ELF-1 (cell line): Measurements from ENCODE around the gene PLXNA2.
A peak's percentile ranks its signal among the peaks of the same experiment; 100 is the strongest.

Experiments used
- DNase-seq: peaks from one replicate; pipeline ENCODE4 v3.0.0-alpha.2; 2016; ENCODE audit warnings: low read depth, low spot score

PLXNA2 gene

GRCh38 chr1:207997486-207998268 lies 246.5 kb downstream of the PLXNA2 start:
- DNase-seq, result peak; percentile 67

- DNase-seq, result no peak
Measured at GRCh38 chr1:207996636-207997035, 247.5 kb downstream of the PLXNA2 start.

GRCh38 chr1:207995576-207995975 lies 248.6 kb downstream of the PLXNA2 start:
- no peak for DNase-seq

GRCh38 chr1:207993477-207994445 lies 250.4 kb downstream of the PLXNA2 start:
- peak; percentile 47 for DNase-seq

GRCh38 chr1:207992677-207993236 lies 251.4 kb downstream of the PLXNA2 start:
- no peak for DNase-seq

GRCh38 chr1:207991583-207992026 lies 252.6 kb downstream of the PLXNA2 start:
- no peak for DNase-seq

GRCh38 chr1:207990876-207991582 lies 253.2 kb downstream of the PLXNA2 start:
- no peak for DNase-seq

GRCh38 chr1:207990455-207990854 lies 253.7 kb downstream of the PLXNA2 start:
- DNase-seq, result no peak

GRCh38 chr1:207988326-207989165 lies 255.6 kb downstream of the PLXNA2 start:
- no peak for DNase-seq

- no peak for DNase-seq
Measured at GRCh38 chr1:207987164-207987563, 257.0 kb downstream of the PLXNA2 start.

GRCh38 chr1:207985996-207986395 lies 258.2 kb downstream of the PLXNA2 start:
- no peak for DNase-seq

GRCh38 chr1:207984831-207985572 lies 259.2 kb downstream of the PLXNA2 start:
- DNase-seq, result no peak

GRCh38 chr1:207983044-207983635 lies 261.0 kb downstream of the PLXNA2 start:
- DNase-seq, result no peak

- DNase-seq, result peak; percentile 54
Measured at GRCh38 chr1:207981976-207982375, 262.2 kb downstream of the PLXNA2 start.

- no peak for DNase-seq
Measured at GRCh38 chr1:207978441-207978840, 265.7 kb downstream of the PLXNA2 start.

GRCh38 chr1:207977876-207978275 lies 266.3 kb downstream of the PLXNA2 start:
- DNase-seq, result no peak

GRCh38 chr1:207973898-207974568 lies 270.2 kb downstream of the PLXNA2 start:
- no peak for DNase-seq

- no peak for DNase-seq
Measured at GRCh38 chr1:207972337-207972736, 271.8 kb downstream of the PLXNA2 start.
